Activated CD8-positive, alpha-beta memory T cell treated with anti-CD3 and anti-CD28 coated beads, Interleukin-2, amount 50 U/mL, for 24 hours (primary cell): ENCODE data around the gene OGG1.
A peak's percentile ranks its signal among the peaks of the same experiment; 100 is the strongest.

Source experiments
- DNase-seq: peaks from one replicate; pipeline ENCODE4 v3.0.0-alpha.2; 2020; ENCODE audit errors: extremely low read depth

OGG1 gene

DNA sequence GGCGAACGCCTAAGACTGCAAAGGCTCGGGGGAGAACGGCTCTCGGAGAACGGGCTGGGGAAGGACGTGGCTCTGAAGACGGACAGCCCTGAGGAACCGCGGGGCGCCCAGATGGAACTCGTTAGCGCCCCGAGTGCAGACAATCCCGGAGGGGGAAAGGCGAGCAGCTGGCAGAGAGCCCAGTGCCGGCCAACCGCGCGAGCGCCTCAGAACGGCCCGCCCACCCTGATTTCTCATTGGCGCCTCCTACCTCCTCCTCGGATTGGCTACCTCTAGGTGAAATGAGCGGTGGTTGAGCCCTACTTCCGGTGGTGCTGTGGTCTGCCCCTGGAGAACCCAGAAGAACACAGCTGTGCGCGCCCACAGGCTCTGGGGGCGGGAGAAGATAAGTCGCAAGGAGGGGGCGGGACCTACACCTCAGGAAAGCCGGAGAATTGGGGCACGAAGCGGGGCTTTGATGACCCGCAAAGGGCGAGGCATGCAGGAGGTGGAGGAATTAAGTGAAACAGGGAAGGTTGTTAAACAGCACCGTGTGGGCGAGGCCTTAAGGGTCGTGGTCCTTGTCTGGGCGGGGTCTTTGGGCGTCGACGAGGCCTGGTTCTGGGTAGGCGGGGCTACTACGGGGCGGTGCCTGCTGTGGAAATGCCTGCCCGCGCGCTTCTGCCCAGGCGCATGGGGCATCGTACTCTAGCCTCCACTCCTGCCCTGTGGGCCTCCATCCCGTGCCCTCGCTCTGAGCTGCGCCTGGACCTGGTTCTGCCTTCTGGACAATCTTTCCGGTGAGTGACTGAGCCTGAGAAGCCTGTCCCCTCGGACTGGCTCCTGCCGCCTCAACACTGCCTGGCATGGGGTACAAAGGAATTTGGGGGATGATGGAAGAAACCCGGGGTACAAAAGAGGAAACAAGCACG lies at the start of gene OGG1:
OGG1 (plus strand) TSS at position 308 of the 911 bp plus-strand sequence; CDS start at position 643, 335 bp downstream.
- DNase-seq, result peak; percentile 92

GRCh38 chr3:9700536-9700935 lies 49.2 kb upstream of the OGG1 start:
- no peak for DNase-seq

GRCh38 chr3:9701006-9701405 lies 48.7 kb upstream of the OGG1 start:
- no peak for DNase-seq

- DNase-seq, result no peak
Measured at GRCh38 chr3:9701711-9702110, 48.0 kb upstream of the OGG1 start.

DNA sequence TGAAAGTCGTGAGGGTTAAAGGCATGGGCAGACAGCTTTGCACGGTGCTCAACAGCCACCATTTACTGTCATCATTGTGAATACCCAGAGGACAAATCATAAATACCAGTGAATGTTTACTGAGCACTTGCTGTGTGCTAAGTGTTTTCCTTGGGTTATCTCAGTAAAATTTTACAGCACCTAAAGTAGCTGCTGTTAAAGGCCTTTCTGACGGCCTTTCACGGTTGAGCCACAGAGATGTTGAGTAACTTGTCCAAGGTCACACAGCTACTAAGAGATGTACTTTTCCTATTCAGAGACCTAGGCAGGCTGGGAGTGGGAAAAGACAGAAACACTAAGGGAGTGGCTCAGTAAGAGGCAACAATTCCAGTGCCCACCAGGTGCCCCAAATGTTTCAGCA lies 46.5 kb upstream of the OGG1 start:
- DNase-seq, result no peak

DNA sequence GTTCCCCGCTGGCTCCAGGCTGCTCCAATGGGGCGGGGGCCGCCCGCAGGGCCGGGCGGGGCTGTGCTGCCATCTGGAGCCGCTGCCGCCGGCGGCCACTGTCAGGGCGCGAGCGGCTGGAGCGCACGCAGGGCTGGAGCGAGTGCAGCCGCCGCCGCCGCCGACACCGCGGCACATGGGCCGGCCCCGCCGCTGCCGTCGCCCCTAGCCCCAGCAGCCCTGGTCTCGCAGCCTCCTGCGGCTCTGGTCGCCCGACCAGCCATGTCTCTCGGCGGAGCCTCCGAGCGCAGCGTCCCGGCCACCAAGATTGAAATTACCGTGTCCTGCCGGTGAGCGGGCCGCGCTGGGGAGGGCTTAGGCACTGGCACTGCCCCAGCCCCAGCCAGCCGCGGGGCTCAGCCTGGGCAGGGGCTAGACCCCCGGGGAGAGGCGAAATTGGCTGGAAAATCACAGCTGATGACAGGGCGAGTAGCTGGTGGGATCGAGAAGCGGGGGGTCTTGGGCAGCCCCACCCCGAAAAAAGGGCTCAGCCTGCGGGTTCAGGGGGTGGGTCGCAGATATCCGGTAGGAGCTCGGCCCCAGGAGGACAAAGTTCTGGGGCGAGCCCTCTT lies 45.9 kb upstream of the OGG1 start, which contains the start of gene CPNE9:
CPNE9 (plus strand) TSS at position 98 of the 611 bp plus-strand sequence; CDS start at position 262, 164 bp downstream.
- no peak for DNase-seq

DNA sequence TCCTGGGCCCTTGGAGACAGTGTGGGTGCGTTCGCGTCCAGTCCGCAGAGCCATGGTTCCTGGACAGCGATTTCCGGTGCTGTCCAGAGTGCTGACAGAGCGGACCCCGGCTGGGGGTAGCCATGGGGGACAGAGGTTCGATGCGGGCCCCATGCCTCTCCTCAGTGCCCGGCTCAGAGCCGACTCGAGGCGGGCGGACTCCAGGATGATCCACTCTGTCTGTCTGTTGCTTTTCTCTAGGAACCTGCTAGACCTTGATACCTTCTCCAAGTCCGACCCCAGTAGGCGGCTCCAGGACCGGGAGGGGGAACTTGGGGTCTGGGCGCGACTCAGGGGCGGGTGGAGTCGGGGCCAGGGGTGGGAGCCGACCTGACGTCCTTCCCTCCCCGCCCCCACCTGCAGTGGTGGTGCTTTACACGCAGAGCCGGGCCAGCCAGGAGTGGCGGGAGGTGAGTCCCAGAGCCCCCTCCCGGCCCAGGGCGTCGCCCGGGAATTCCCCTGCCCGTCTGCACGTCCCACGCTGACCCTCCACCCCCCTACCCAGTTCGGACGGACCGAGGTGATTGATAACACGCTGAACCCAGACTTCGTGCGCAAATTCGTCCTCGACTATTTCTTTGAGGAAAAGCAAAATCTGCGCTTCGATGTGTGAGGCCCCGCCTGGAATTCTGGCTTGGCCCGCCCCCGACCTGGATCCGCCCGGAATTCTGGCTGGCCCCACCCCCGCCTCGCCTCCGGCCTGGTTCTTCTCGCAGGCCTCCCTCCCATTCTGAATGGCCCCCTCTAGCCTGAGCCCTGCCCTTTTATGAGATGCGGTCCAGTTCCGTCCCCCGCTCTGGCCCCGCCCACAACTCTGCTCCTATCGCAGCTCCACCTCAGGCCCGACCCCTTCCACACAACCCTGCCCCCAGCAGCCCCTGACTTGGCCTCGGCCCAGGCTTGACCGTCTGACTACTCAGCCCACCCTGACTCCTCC lies 45.1 kb upstream of the OGG1 start:
- DNase-seq, result no peak

DNA sequence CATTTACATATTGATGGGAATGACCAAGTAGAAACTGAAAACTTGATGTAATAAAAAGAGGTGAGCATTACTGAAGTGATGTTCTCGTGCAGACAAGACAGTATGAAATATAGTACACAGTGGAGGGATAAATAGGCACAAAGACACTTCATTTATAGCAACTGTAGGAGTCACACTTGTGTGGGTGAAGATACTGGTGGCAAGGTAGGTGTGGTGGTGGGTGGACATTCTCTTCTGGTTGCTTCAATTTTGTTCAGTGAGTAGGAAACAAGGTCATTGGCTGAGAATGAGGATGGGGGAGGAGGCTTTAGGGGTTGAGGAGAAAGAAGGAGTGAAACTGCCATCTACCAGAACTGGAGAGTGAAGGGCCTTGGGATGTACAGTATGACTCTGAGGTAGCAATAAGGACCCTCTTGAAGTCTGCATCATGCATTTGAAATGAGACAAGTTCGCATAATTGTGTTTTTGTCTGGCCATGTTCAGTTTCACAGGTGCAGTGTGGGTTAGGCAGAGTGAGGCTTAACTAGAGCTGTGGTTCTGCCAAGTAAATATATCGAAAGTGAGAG lies 39.5 kb upstream of the OGG1 start:
- DNase-seq, result no peak

GRCh38 chr3:9712415-9712814 lies 37.3 kb upstream of the OGG1 start:
- DNase-seq, result no peak

DNA sequence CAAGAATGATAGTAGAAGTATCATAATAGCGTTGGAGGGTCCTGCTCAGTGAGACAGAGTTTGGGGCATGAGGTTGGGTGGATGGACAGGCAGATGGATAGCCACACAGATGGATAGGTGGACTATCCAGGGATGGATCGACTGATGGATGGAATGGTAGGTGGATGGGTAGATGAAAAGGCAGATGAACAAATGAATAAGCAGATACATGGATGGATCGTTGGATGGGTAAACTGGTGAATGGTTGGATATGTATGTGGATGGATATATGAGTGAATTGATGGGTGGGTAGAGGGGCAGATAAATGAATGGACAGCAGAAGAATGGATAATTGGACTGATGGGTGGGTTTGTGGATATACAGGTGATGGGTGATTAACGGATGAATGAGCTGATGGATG lies 36.6 kb upstream of the OGG1 start:
- DNase-seq, result no peak

- no peak for DNase-seq
Measured at GRCh38 chr3:9715136-9715535, 34.6 kb upstream of the OGG1 start.

- DNase-seq, result no peak
Measured at GRCh38 chr3:9715764-9716437, 33.9 kb upstream of the OGG1 start.

GRCh38 chr3:9716801-9717555 lies 32.8 kb upstream of the OGG1 start:
- no peak for DNase-seq

GRCh38 chr3:9717563-9717962 lies 32.2 kb upstream of the OGG1 start:
- no peak for DNase-seq

GRCh38 chr3:9718118-9718517 lies 31.6 kb upstream of the OGG1 start:
- no peak for DNase-seq

DNA sequence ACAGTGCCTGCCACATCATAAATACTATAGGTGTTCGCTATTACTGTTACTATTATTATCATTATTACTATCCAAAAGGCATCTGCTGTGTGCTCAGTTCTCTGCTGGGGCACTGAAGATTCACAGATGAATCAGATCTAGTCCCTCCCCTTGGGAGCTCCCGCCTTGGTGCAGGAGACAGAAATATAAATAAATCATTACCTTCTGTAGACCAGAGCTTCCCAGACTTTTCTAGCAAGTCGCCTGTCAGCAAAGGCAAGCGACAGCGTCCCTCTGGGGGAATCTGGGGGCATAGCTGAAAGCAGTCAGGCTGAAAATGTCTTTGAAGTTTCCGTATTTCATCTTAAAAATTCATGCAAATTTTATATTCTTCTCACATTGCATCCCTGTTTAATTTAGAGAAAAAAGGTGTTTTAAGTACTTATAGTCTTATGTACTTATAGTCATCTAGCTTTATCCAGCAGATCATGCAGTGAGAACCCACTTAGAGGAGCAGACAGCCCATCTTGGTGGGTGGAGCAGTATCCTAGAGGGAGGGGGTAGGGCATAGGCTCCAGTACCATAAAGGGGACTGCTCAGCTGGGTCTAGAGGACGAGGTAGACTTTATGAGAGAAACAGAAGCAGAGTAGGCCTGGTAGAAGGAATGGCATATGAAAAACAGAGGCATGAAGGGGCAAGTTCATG lies 28.6 kb upstream of the OGG1 start:
- DNase-seq, result no peak

DNA sequence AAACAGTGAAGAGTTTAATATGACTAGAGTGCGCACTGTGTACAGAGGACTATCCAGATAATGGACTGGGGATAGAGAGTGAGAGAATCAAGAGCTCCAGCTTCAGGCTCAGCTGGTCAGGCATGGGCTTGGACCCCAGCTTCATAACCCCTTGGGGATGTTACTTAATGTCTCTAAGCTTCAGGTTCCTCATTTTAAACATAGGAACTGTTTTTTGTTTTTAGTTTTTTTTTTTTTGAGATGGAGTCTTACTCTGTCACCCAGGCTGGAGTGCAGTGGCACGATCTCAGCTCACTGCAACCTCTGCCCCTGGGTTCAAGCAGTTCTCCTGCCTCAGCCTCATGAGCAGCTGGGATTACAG lies 28.1 kb upstream of the OGG1 start:
- DNase-seq, result no peak

DNA sequence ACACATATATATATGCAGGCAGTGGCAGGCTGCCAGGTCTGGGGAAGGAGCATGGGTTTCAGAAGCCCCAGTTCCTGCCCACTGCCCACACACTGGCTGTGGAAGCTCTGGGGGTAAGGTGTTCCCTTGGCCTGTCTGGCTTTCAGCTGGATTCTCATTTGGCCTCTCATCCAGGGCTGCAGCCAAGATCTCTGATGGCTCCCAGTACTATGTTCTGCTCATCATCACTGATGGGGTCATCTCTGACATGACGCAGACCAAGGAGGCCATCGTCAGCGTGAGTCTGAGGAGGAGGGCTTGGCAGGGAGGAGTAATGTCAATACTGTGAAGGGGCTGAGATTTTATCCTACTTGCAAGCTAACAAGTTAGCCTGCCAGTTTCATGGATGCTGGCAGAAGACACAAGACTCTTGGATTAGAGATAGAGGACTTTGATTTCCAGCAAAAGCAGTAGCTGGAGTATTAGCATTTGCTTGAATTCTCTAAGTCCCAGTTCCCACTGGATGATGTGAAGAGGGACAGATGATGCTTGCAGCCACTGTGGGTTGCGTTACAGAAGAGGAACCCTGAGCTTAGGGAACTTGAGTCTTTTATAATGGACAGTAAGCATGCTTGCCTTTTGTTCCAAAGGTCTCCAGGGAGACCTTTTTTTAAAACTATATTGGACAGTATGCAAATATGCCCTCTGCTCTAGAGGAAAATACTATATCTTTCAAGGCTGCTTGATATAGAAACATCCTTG lies 23.8 kb upstream of the OGG1 start:
- no peak for DNase-seq

DNA sequence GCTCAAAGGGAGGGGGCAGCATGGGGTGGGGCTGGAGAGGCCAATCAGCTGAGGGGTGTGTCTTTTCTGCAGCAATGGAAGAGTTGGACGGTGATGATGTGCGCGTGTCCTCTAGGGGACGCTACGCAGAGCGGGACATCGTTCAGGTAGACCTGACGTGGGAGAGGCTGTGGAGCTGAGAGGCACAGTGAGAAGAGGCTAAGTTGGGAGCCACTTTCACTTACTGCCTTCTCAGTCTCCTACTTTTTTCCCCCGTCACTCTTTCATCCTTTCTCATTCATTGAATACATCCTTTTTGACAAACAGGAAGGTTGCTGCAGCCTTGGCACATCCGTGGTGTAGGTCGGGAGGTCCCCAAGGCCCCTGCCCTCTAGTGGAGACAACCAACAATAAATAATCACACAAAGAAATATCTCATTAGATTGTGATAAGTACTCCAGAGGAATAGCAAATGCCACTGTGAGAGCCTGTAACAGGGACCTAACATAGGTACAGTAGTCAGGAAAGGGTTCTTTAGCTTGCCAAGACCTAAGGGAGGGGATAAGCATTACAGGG lies 22.6 kb upstream of the OGG1 start:
- DNase-seq, result no peak
